Cardiac fibroblast (primary cell): Measurements from ENCODE around the gene PATL2.
"Not testable (repeated sequence)": the region's sequence is repeated elsewhere in the genome, so short reads cannot be mapped to it uniquely, and the experiment has no call there.

Source experiments
- DNase-seq, 2 donors: peaks; one replicate each; pipeline versions ENCODE4 v3.0.0 to v3.0.0-alpha.2; 2010; ENCODE audit warnings: low read depth in 2 of 2
- H3K4me3 ChIP-seq, 2 donors: replicated peaks in 1 of 2; 1 replicate in 1 of 2; 2 replicates in 1 of 2; pipeline ENCODE4 v1.5.1; 2011; ENCODE audit warnings: low read depth in 2 of 2, low read length in 2 of 2, mild to moderate bottlenecking in 2 of 2, moderate library complexity in 1 of 2
- TF ChIP-seq, protein P1 (sequence below): IDR thresholded peaks from one replicate; pipeline ENCODE4 v1.5.1; 2011; ENCODE audit warnings: low read depth, mild to moderate bottlenecking, low read length, inconsistent platforms

PATL2 gene

DNA sequence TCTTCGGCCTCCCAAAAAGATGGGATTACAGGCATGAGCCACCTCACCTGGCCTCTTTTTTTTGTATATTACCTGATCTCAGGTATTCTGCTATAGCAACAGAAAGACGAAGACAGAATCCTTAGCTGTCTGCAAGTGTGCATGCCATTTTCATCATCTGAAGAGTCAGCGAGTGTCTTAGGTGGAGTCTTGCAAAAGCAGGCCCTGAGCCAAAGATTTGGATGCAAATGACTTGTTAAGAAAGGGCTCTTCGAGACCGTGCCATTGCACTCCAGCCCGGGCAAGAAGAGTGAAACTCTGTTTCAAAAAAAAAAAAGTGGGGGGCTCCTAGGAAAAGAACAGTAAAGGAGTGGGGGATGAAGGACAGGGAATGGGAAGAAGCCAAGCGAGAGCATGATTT, 15.0 kb upstream of the PATL2 start:
- H3K4me3 ChIP-seq = no peak overlapping the region
- DNase-seq = peak; percentile 30 to 51
- TF ChIP-seq, protein P1, sequence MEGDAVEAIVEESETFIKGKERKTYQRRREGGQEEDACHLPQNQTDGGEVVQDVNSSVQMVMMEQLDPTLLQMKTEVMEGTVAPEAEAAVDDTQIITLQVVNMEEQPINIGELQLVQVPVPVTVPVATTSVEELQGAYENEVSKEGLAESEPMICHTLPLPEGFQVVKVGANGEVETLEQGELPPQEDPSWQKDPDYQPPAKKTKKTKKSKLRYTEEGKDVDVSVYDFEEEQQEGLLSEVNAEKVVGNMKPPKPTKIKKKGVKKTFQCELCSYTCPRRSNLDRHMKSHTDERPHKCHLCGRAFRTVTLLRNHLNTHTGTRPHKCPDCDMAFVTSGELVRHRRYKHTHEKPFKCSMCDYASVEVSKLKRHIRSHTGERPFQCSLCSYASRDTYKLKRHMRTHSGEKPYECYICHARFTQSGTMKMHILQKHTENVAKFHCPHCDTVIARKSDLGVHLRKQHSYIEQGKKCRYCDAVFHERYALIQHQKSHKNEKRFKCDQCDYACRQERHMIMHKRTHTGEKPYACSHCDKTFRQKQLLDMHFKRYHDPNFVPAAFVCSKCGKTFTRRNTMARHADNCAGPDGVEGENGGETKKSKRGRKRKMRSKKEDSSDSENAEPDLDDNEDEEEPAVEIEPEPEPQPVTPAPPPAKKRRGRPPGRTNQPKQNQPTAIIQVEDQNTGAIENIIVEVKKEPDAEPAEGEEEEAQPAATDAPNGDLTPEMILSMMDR = no peak

DNA sequence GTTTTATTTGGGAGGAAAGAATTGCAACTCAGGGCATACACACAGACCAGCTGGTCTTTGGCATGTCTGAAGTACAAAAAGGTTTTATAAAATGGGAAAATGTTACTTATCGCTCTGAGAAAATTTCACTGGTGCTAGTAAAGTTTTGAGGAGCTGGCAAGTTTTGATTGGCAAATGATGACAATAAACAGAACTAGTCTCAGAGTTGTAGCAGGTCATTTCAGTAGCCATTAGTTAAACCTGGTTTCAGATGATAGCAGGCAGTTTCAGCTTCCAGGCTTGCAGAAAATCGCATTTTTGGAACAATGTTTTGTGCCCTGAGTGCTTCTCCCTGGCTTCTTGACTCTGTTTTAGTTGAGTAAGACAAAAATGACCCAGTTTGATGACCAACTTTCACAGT, 10.9 kb upstream of the PATL2 start:
- H3K4me3 ChIP-seq = no peak overlapping the region
- TF ChIP-seq, protein P1 = no peak
- no peak for DNase-seq

DNA sequence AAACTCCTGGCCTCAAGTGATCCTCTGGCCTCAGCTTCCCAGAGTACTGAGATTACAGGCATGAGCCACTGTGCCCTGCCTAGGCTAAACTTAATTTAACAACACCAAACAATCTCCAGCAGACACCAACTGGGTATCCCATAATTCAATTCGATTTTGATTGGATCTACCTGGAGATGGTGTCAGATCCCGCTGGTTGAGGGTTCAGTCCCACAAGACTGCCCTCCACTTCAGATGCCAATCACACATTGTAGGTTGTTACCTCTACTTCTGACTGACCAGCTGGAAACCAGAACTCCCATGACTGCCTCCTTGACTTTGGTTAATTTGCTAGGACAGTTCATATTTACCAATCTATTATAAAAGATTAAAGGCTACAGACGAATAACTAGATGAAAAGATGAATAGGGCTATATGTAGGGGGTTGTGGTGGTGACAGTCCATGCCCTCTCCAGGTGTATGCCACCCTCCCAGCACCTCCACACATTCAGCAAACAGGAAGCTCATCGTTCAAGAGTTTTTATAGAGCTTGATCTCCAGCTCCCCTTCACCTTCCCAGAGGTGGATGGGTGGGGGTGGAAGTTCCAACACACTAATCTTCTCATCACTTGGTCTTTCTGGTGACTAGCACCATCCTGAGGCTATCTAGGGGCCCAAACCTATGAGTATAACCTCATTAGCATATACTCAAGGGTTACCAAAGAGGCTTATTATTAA, 9.5 kb upstream of the PATL2 start:
- DNase-seq = no peak
- TF ChIP-seq, protein P1 = no peak

GRCh38 chr15:44720000-44720435, 8.9 kb upstream of the PATL2 start:
- H3K4me3 ChIP-seq, DNase-seq: not testable (repeated sequence)

More for the DNA sequence above, 9.5 kb upstream of the PATL2 start:
- H3K4me3 ChIP-seq = no peak overlapping the region

- peak; percentile 30 to 38 for DNase-seq
- TF ChIP-seq, protein P1 = no peak
- H3K4me3 ChIP-seq = no peak overlapping the region
These were observed 8.3 kb upstream of the PATL2 start for GRCh38 chr15:44719293-44719999.

DNA sequence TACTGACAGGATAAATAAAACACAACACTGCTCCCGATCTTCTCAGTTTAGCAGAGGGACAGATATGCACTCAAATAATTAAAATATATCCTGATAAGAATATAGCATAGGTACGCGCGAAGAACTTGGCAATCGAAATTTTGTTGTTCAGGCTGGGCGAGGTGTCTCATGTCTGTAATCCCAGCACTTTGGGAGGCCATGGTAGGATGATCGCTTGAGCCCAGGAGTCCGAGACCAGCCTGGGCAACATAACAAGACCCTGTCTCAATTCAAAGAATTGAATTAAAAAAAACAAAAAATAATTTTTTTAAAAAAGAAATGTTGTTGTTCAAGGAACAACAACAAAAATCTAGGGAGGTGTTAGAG, 7.8 kb upstream of the PATL2 start:
- TF ChIP-seq, protein P1 = no peak
- no peak for DNase-seq
- H3K4me3 ChIP-seq = no peak overlapping the region

GRCh38 chr15:44718180-44718926, 7.2 kb upstream of the PATL2 start:
- no peak overlapping the region for H3K4me3 ChIP-seq
- TF ChIP-seq, protein P1 = no peak
- no peak for DNase-seq
